CD8-positive, alpha-beta memory T cell (primary cell): Measurements from ENCODE around the gene NTN5. TPM values are rescaled to one million over a fixed set of nuclear protein-coding genes. Genes with fewer than 3 reads are reported as not detected.

ENCODE experiments used
- CTCF ChIA-PET: fragments of 350-600 bp; sonication (Branson Sonifier 250); formaldehyde crosslinking; loops from one replicate; lab custom pipeline; 2021; ENCODE audit warnings: antibody characterized with exemption; lab: Charles Lee
- POLR2A ChIA-PET: fragments of 350-600 bp; sonication (Branson Sonifier 250); formaldehyde crosslinking; loops from one replicate; lab custom pipeline; 2021; ENCODE audit warnings: antibody characterized with exemption; lab: Charles Lee
- DNase-seq, 5 donors: peaks; one replicate each; pipeline versions ENCODE4 v3.0.0 to v3.0.0-alpha.2; 2020 to 2022; ENCODE audit warnings: mixed read lengths in 1 of 5
- H3K27ac ChIP-seq: one replicate; pipeline ENCODE4 v1.7.0; 2013; ENCODE audit warnings: low read depth, mild to moderate bottlenecking, low read length, moderate library complexity
- H3K27me3 ChIP-seq: 2 replicates; pipeline ENCODE4 v1.7.0; 2013; ENCODE audit warnings: low read length, mild to moderate bottlenecking; ENCODE audit not compliant: insufficient read depth, poor library complexity, severe bottlenecking
- H3K36me3 ChIP-seq: 2 replicates; pipeline ENCODE4 v1.7.0; 2013; ENCODE audit warnings: mild to moderate bottlenecking, low read length, moderate library complexity; ENCODE audit not compliant: insufficient read depth
- H3K4me1 ChIP-seq: 2 replicates; pipeline ENCODE4 v1.7.0; 2013; ENCODE audit warnings: mild to moderate bottlenecking, low read length, moderate library complexity; ENCODE audit not compliant: insufficient read depth
- H3K4me3 ChIP-seq: 2 replicates; pipeline ENCODE4 v1.7.0; 2013; ENCODE audit warnings: mild to moderate bottlenecking, low read length
- H3K9me3 ChIP-seq: 2 replicates; pipeline ENCODE4 v1.7.0; 2013; ENCODE audit warnings: mild to moderate bottlenecking, low read length
- H3K27ac Mint-ChIP-seq, 8 donors: one replicate each; pipeline ENCODE4 v1.8.0; 2020 to 2021; ENCODE audit warnings: mixed read lengths in 8 of 8, mild to moderate bottlenecking in 6 of 8, inconsistent platforms in 3 of 8, moderate library complexity in 3 of 8
- H3K27me3 Mint-ChIP-seq, 2 donors: one replicate each; pipeline ENCODE4 v1.8.0; 2020 to 2021; ENCODE audit warnings: mixed read lengths in 2 of 2, mild to moderate bottlenecking in 1 of 2, moderate library complexity in 1 of 2
- H3K36me3 Mint-ChIP-seq, 3 donors: one replicate each; pipeline ENCODE4 v1.8.0; 2020 to 2021; ENCODE audit warnings: mixed read lengths in 3 of 3, inconsistent platforms in 1 of 3, mild to moderate bottlenecking in 1 of 3
- H3K4me1 Mint-ChIP-seq, 3 donors: one replicate each; pipeline ENCODE4 v1.8.0; 2020 to 2021; ENCODE audit warnings: mixed read lengths in 3 of 3, inconsistent platforms in 1 of 3, mild to moderate bottlenecking in 1 of 3
- H3K4me3 Mint-ChIP-seq, 7 donors: one replicate each; pipeline ENCODE4 v1.8.0; 2020 to 2021; ENCODE audit warnings: mixed read lengths in 7 of 7, mild to moderate bottlenecking in 6 of 7, moderate library complexity in 4 of 7, inconsistent platforms in 2 of 7
- H3K9me3 Mint-ChIP-seq, 5 donors: one replicate each; pipeline ENCODE4 v1.8.0; 2020 to 2022; ENCODE audit warnings: mixed read lengths in 5 of 5, mild to moderate bottlenecking in 3 of 5, moderate library complexity in 2 of 5, inconsistent platforms in 1 of 5
- polyA plus RNA-seq: library from polyadenylated mRNA; unstranded; fragments of 300-500 nt; fragmentation: Illumina TruSeq; gene quantifications from one replicate; pipeline ENCODE4 v1.2.3, GENCODE V29; 2021
- total RNA-seq, 2 experiments: library from RNA; stranded (reverse); gene quantifications; one replicate each; pipeline ENCODE4 v1.2.3, GENCODE V29; 2021

The NTN5 gene
- total and polyA plus RNA-seq, 3 experiments from 2014 or later: 0.11 to 0.33 TPM; not detected in 1

DNA sequence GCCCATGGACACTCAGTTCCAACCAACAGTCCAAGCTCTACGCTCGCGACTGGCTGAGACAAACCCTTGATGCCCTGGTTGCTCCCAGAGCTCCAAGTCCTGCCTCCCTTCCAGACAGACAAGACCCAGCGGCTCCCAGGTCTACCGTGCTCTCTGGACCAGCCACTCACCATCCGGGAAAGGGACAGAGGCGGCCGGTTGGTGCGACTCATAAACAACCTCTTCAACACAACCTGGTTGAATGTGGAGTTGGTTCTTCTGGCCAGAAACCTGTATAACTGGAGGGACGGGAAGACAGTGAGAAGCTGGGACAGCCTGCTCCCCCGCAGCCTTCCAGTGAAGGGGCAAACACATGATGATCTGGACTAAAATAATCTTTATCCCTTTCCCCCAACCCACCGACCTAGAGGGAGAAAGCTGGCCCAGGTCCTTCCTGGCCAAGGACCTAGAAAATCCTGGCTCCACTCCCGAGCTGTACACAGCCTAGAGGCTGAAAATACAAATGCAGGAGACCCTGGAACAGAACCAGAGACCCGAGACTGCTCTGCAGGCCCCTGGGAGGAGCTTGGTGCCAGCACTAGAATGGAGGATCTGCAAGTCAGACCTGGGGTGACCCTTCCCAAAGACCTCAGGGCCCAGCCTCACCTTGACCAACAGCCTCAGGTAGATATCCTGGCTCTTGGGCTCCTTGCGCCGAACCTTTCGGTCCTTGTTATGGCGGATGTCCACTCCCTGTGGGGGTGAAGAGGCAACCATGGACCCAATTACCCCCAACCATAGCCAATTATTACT, 55.5 kb downstream of the NTN5 start:
- peaks cover 0 to 3% of the 10 kb centered on the region in 2 donors for H3K27me3 Mint-ChIP-seq
- Histone ChIP-seq H3K9me3 (no peaks in the 10 kb centered on the region), H3K36me3 (peaks cover 24% of the 10 kb centered on the region), H3K4me3 (peak overlapping the region; percentile 76), H3K27me3 (no peaks in the 10 kb centered on the region), H3K4me1 (peaks cover 33% of the 10 kb centered on the region), H3K27ac (peak overlapping the region; percentile 81)
- ChIA-PET CTCF (interaction anchor here (1.2 to 3.2 kb wide), 5 partner anchors 9 to 283 kb away, joined by 3 to 16 read pairs (median 3); partner anchors contain the start of gene KDELR1), POLR2A (interaction anchor here (1.1 to 1.8 kb wide), 2 partner anchors 36 to 104 kb away, joined by 3 to 5 read pairs; no protein-coding TSS in a partner anchor)
- peaks cover 0 to 63% (median 9%) of the 10 kb centered on the region in 3 donors for H3K36me3 Mint-ChIP-seq
- no peak for DNase-seq
- H3K4me3 Mint-ChIP-seq: peak overlapping the region; percentile 94 to 100 (median 98)
- peak overlapping the region; percentile 90 to 99 (median 98) for H3K27ac Mint-ChIP-seq
- H3K4me1 Mint-ChIP-seq: peaks cover 42 to 54% (median 49%) of the 10 kb centered on the region in 3 donors
- H3K9me3 Mint-ChIP-seq: peaks cover 0 to 2% (median 0%) of the 10 kb centered on the region in 5 donors

- peaks cover 39 to 52% (median 44%) of the 10 kb centered on the region in 3 donors for H3K4me1 Mint-ChIP-seq
- Histone ChIP-seq H3K36me3 (peaks cover 24% of the 10 kb centered on the region), H3K4me1 (peaks cover 33% of the 10 kb centered on the region), H3K4me3 (no peak overlapping the region), H3K9me3 (no peaks in the 10 kb centered on the region), H3K27me3 (no peaks in the 10 kb centered on the region), H3K27ac (peak overlapping the region; percentile 81)
- POLR2A ChIA-PET: interaction anchor here (1.1 kb wide), 1 partner anchor 37 kb away, joined by 3 read pairs; no protein-coding TSS in a partner anchor
- H3K27ac Mint-ChIP-seq: peak overlapping the region; percentile 76 to 99 (median 92)
- peak overlapping the region; percentile 48 to 98 (median 97) for H3K4me3 Mint-ChIP-seq
- DNase-seq: no peak
- H3K27me3 Mint-ChIP-seq: peaks cover 0 to 3% of the 10 kb centered on the region in 2 donors
- peaks cover 0 to 58% (median 7%) of the 10 kb centered on the region in 3 donors for H3K36me3 Mint-ChIP-seq
- peaks cover 0 to 2% (median 0%) of the 10 kb centered on the region in 5 donors for H3K9me3 Mint-ChIP-seq
- CTCF ChIA-PET: interaction anchor here (1.2 to 3.2 kb wide), 4 partner anchors 8 to 283 kb away, joined by 3 to 16 read pairs (median 3); partner anchors contain the start of gene KDELR1
Measured at GRCh38 chr19:48616491-48617056, 56.2 kb downstream of the NTN5 start.

- peaks cover 24% of the 10 kb centered on the region for H3K36me3 ChIP-seq
- H3K27ac ChIP-seq: peak overlapping the region; percentile 81
- no peaks in the 10 kb centered on the region for H3K9me3 ChIP-seq
- peaks cover 33% of the 10 kb centered on the region for H3K4me1 ChIP-seq
- DNase-seq: no peak
- H3K27me3 Mint-ChIP-seq: peaks cover 0 to 3% of the 10 kb centered on the region in 2 donors
- H3K27me3 ChIP-seq: no peaks in the 10 kb centered on the region
- ChIA-PET POLR2A (interaction anchor here (0.8 to 1.1 kb wide), 2 partner anchors 8 to 37 kb away, joined by 3 read pairs; no protein-coding TSS in a partner anchor), CTCF (interaction anchor here (1.2 to 1.3 kb wide), 2 partner anchors 126 to 377 kb away, joined by 3 read pairs; partner anchors contain the start of genes GYS1 and RUVBL2)
- peaks cover 0 to 55% (median 6%) of the 10 kb centered on the region in 3 donors for H3K36me3 Mint-ChIP-seq
- peaks cover 36 to 52% (median 41%) of the 10 kb centered on the region in 3 donors for H3K4me1 Mint-ChIP-seq
- peak overlapping the region; percentile 76 to 99 (median 92) for H3K27ac Mint-ChIP-seq
- H3K4me3 Mint-ChIP-seq: peak overlapping the region; percentile 40 to 98 (median 97)
- H3K4me3 ChIP-seq: no peak overlapping the region
- H3K9me3 Mint-ChIP-seq: peaks cover 0 to 2% (median 0%) of the 10 kb centered on the region in 5 donors
Measured at GRCh38 chr19:48616041-48616436, 56.8 kb downstream of the NTN5 start.

DNA sequence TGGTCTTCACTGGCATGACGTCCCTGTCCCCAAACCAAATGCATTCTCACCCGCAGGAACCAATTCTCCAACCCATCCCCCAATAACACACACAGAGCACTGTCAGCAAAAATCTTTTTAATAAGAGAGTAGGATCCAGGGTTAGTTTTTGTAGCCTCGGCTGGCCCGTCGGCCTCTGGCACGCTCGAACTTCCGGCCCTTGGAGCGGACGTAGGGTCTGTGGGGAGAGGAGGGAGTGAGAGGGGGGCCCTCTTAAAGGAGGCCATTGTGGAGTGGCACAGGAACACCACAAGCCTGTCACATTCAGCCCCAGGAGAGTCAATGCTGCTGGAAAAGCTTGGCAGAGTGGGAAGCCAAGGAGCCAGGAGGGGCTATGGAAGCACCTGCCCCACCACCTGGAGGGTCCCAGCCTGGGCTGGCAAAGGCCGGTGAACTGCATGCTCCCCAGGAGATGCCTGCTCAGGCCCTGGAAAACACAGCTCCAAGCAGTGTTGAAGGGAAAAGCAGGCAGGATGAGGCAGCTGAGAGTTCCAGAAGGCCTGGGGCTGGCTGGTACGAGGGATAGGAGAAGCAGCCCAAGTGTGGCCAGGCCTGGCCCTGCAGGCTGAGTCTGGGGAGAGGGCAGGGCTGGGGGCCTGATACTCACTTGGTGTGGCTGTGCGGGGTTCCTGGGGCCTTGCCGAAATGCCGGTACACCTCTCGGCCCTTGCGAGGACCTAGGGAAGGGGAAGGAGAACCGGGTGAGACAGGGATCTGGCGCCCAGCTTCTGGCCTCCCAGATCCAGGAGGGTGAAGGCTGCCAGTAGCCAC, 57.4 kb downstream of the NTN5 start:
- H3K4me1 Mint-ChIP-seq: peaks cover 36 to 52% (median 41%) of the 10 kb centered on the region in 3 donors
- peak overlapping the region in 3 of 8 donors; percentile 22 to 45 (median 45) for H3K27ac Mint-ChIP-seq
- H3K36me3 Mint-ChIP-seq: peaks cover 0 to 55% (median 6%) of the 10 kb centered on the region in 3 donors
- Histone ChIP-seq H3K36me3 (peaks cover 24% of the 10 kb centered on the region), H3K4me1 (peaks cover 33% of the 10 kb centered on the region), H3K27me3 (no peaks in the 10 kb centered on the region), H3K9me3 (no peaks in the 10 kb centered on the region), H3K4me3 (no peak overlapping the region), H3K27ac (no peak overlapping the region)
- peaks cover 0 to 2% (median 0%) of the 10 kb centered on the region in 5 donors for H3K9me3 Mint-ChIP-seq
- peaks cover 0 to 3% of the 10 kb centered on the region in 2 donors for H3K27me3 Mint-ChIP-seq
- ChIA-PET POLR2A (interaction anchor here (0.6 to 1.0 kb wide), 3 partner anchors 9 to 113 kb away, joined by 3 to 4 read pairs (median 4); no protein-coding TSS in a partner anchor), CTCF (interaction anchor here (1.2 kb wide), 1 partner anchor 378 kb away, joined by 3 read pairs; the partner anchor contains the start of genes GYS1 and RUVBL2)
- H3K4me3 Mint-ChIP-seq: peak overlapping the region in 3 of 7 donors; percentile 26 to 94 (median 39)
- DNase-seq: no peak

- peak within 1 kb of the TSS in 3 of 7 donors; percentile 26 to 94 (median 39) for H3K4me3 Mint-ChIP-seq
- H3K9me3 Mint-ChIP-seq: peaks cover 0 to 2% (median 0%) of the 10 kb centered on the region in 5 donors
- no peaks in the 10 kb centered on the region for H3K9me3 ChIP-seq
Measured at GRCh38 chr19:48614436-48615230, 58.2 kb downstream of the NTN5 start, which contains the start of gene FAM83E. Gene FAM83E, minus strand, starts transcription at chr19:48615076. Its CDS starts 1,704 bp downstream, at chr19:48613372.

GRCh38 chr19:48613852-48614435, 58.9 kb downstream of the NTN5 start:
- no peak for DNase-seq
- Histone ChIP-seq H3K4me3 (no peak overlapping the region), H3K27me3 (no peaks in the 10 kb centered on the region), H3K4me1 (peaks cover 25% of the 10 kb centered on the region), H3K9me3 (no peaks in the 10 kb centered on the region), H3K27ac (no peak overlapping the region), H3K36me3 (peaks cover 24% of the 10 kb centered on the region)
- ChIA-PET CTCF (interaction anchor here (1.2 kb wide), 1 partner anchor 29 kb away, joined by 3 read pairs; no protein-coding TSS in a partner anchor), POLR2A (interaction anchor here (1.0 kb wide), 1 partner anchor 10 kb away, joined by 4 read pairs; no protein-coding TSS in a partner anchor)
- Mint-ChIP-seq H3K9me3 (no peaks in the 10 kb centered on the region), H3K27ac (peak overlapping the region in 4 of 8 donors; percentile 51 to 97 (median 69)), H3K27me3 (no peaks in the 10 kb centered on the region), H3K36me3 (peaks cover 0 to 44% (median 6%) of the 10 kb centered on the region in 3 donors), H3K4me3 (peak overlapping the region in 1 of 7 donors; percentile 65), H3K4me1 (peaks cover 26 to 39% (median 30%) of the 10 kb centered on the region in 3 donors)

More at GRCh38 chr19:48614436-48615230, 58.2 kb downstream of the NTN5 start, which contains the start of gene FAM83E:
- no peak within 1 kb of the TSS for H3K27ac ChIP-seq
- H3K27ac Mint-ChIP-seq: peak within 1 kb of the TSS in 5 of 8 donors; percentile 45 to 97 (median 63)
- H3K4me3 ChIP-seq: no peak within 1 kb of the TSS
- no peak for DNase-seq
- peaks cover 29 to 44% (median 34%) of the 10 kb centered on the region in 3 donors for H3K4me1 Mint-ChIP-seq
- peaks cover 0 to 51% (median 6%) of the 10 kb centered on the region in 3 donors for H3K36me3 Mint-ChIP-seq
- peaks cover 0 to 3% of the 10 kb centered on the region in 2 donors for H3K27me3 Mint-ChIP-seq
- peaks cover 26% of the 10 kb centered on the region for H3K4me1 ChIP-seq
- POLR2A ChIA-PET: interaction anchor here (1.0 kb wide), 1 partner anchor 10 kb away, joined by 4 read pairs; no protein-coding TSS in a partner anchor
- no peaks in the 10 kb centered on the region for H3K27me3 ChIP-seq
- peaks cover 24% of the 10 kb centered on the region for H3K36me3 ChIP-seq
- CTCF ChIA-PET: interaction anchor here (1.2 kb wide), 2 partner anchors 30 to 379 kb away, joined by 3 read pairs; partner anchors contain the start of genes GYS1 and RUVBL2
